SJCRH30 (cell line): ENCODE measurements around the gene MYBBP1A. TPM values are rescaled to one million over a fixed set of nuclear protein-coding genes. Genes with fewer than 3 reads are reported as not detected.

Experiments used
- DNase-seq, 2 experiments: peaks; one replicate each; pipeline ENCODE4 v3.0.0-alpha.2; 2015 to 2020
- H3K27ac ChIP-seq: fragments of 250-450 bp; sonication (Bioruptor Pico); 2 replicates; pipeline ENCODE4 v1.5.1; 2020; ENCODE audit warnings: mild to moderate bottlenecking, moderate library complexity
- H3K27me3 ChIP-seq: fragments of 250-450 bp; sonication (Bioruptor Pico); 2 replicates; pipeline ENCODE4 v1.5.1; 2020; ENCODE audit warnings: mild to moderate bottlenecking, moderate library complexity
- H3K36me3 ChIP-seq: fragments of 250-450 bp; sonication (Bioruptor Pico); 2 replicates; pipeline ENCODE4 v1.5.1; 2020; ENCODE audit warnings: mild to moderate bottlenecking, moderate library complexity
- H3K4me1 ChIP-seq: fragments of 250-450 bp; sonication (Bioruptor Pico); 2 replicates; pipeline ENCODE4 v1.5.1; 2020; ENCODE audit warnings: mild to moderate bottlenecking, moderate library complexity
- H3K4me3 ChIP-seq: fragments of 250-450 bp; sonication (Bioruptor Pico); 2 replicates; pipeline ENCODE4 v1.5.1; 2020; ENCODE audit warnings: mild to moderate bottlenecking, moderate library complexity
- H3K9me3 ChIP-seq: fragments of 250-450 bp; sonication (Bioruptor Pico); replicated peaks from 2 replicates; pipeline ENCODE4 v1.5.1; 2020; ENCODE audit warnings: mild to moderate bottlenecking, moderate library complexity
- total RNA-seq: library from RNA; depleted of rRNA; stranded (reverse); fragments of >200 nt; shearing (Covaris generic); gene quantifications from 2 replicates; pipeline ENCODE4 v1.2.3, GENCODE V29; 2014; rRNA removed

Gene MYBBP1A
- total RNA-seq, 1 experiment from 2014 or later: 40.3 TPM

GRCh38 chr17:4497101-4497824 is 57.9 kb downstream of the MYBBP1A start:
- Histone ChIP-seq H3K4me3 (no peak overlapping the region), H3K27ac (no peak overlapping the region), H3K9me3 (no peaks in the 10 kb centered on the region), H3K36me3 (no peaks in the 10 kb centered on the region), H3K27me3 (peaks cover 4% of the 10 kb centered on the region; the same call in 1 of the 2 replicates), H3K4me1 (no peaks in the 10 kb centered on the region)
- DNase-seq: peak; percentile 21 to 25

GRCh38 chr17:4492721-4493561 is 62.2 kb downstream of the MYBBP1A start:
- H3K4me1 ChIP-seq: no peaks in the 10 kb centered on the region
- H3K36me3 ChIP-seq: no peaks in the 10 kb centered on the region
- H3K4me3 ChIP-seq: no peak overlapping the region
- no peak overlapping the region for H3K27ac ChIP-seq
- peak; percentile 64 to 70 for DNase-seq
- H3K27me3 ChIP-seq: no peaks in the 10 kb centered on the region
- no peaks in the 10 kb centered on the region for H3K9me3 ChIP-seq

DNA sequence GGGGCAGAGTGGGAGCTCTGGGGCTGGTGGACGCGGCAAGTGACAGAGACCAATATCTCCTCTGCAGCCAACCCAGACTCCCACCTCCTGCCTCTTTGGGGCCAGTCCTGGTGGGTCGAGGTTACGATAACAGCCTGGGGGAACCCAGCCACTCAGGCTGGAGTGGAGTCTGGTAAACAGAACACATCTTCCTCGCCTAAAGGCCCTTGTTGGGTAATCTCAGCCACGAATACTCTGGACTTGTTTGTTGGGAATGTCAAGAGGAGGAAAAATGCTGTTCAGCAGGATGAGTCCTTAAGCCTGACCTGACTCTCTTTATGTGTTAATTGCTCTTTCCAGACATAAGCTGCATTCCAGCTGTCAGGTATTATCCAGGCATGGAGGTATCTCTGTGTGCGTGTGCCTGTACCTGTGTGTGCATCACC is 64.5 kb downstream of the MYBBP1A start:
- no peak for DNase-seq
- Histone ChIP-seq H3K4me1 (no peaks in the 10 kb centered on the region), H3K9me3 (no peaks in the 10 kb centered on the region), H3K4me3 (no peak overlapping the region), H3K27ac (no peak overlapping the region), H3K27me3 (no peaks in the 10 kb centered on the region), H3K36me3 (no peaks in the 10 kb centered on the region)

GRCh38 chr17:4490109-4490591 is 65.0 kb downstream of the MYBBP1A start:
- Histone ChIP-seq H3K9me3 (no peaks in the 10 kb centered on the region), H3K4me3 (no peak overlapping the region), H3K36me3 (no peaks in the 10 kb centered on the region), H3K27me3 (no peaks in the 10 kb centered on the region), H3K4me1 (no peaks in the 10 kb centered on the region), H3K27ac (no peak overlapping the region)
- DNase-seq: no peak

- Histone ChIP-seq H3K4me1 (no peaks in the 10 kb centered on the region), H3K36me3 (no peaks in the 10 kb centered on the region), H3K27me3 (no peaks in the 10 kb centered on the region), H3K4me3 (no peak overlapping the region), H3K27ac (no peak overlapping the region), H3K9me3 (no peaks in the 10 kb centered on the region)
- no peak for DNase-seq
These were observed 66.1 kb downstream of the MYBBP1A start for GRCh38 chr17:4488989-4489595.

Other genes starting within 250 kb of the MYBBP1A start
- 36.7 and 39.2 TPM in 2 replicates for gene UBE2G1, start 188.7 kb downstream of the MYBBP1A start, total RNA-seq
- not detected in 2 replicates for gene SPNS3, start 121.4 kb downstream of the MYBBP1A start, total RNA-seq
- 0.08 TPM in 1 of 2 replicates, not detected in the other for gene SPNS2, start 56.5 kb downstream of the MYBBP1A start, total RNA-seq
- not detected in 2 replicates for gene GGT6, start 5.2 kb upstream of the MYBBP1A start, total RNA-seq
- 0.23 TPM in 1 of 2 replicates, not detected in the other for gene SMTNL2, start 29.1 kb upstream of the MYBBP1A start, total RNA-seq
- gene ALOX15, start 86.3 kb upstream of the MYBBP1A start, total RNA-seq: 3.0 and 3.6 TPM in 2 replicates
- 23.6 and 27.2 TPM in 2 replicates for gene PELP1, start 148.8 kb upstream of the MYBBP1A start, total RNA-seq
- 23.3 and 23.9 TPM in 2 replicates for gene ARRB2, start 155.2 kb upstream of the MYBBP1A start, total RNA-seq
- 5.5 and 5.6 TPM in 2 replicates for gene MED11, start 176.0 kb upstream of the MYBBP1A start, total RNA-seq
- not detected in 2 replicates for gene ZMYND15, start 184.4 kb upstream of the MYBBP1A start, total RNA-seq
- gene CXCL16, start 184.5 kb upstream of the MYBBP1A start, total RNA-seq: not detected in 2 replicates
- not detected in 2 replicates for gene TM4SF5, start 216.5 kb upstream of the MYBBP1A start, total RNA-seq
- 4.3 and 8.3 TPM in 2 replicates for gene VMO1, start 231.0 kb upstream of the MYBBP1A start, total RNA-seq
- not detected in 2 replicates for gene GLTPD2, start 233.6 kb upstream of the MYBBP1A start, total RNA-seq
- 120 and 135 TPM in 2 replicates for gene PSMB6, start 240.8 kb upstream of the MYBBP1A start, total RNA-seq